SHP77 (cell line): Measurements from ENCODE around the gene TAL2.
"Not testable (repeated sequence)": the region's sequence is repeated elsewhere in the genome, so short reads cannot be mapped to it uniquely, and the experiment has no call there.

Experiments
- DNase-seq, 2 experiments: peaks; one replicate each; lab custom pipeline; 2025; lab: John Stamatoyannopoulos, UW

Gene TAL2

DNA sequence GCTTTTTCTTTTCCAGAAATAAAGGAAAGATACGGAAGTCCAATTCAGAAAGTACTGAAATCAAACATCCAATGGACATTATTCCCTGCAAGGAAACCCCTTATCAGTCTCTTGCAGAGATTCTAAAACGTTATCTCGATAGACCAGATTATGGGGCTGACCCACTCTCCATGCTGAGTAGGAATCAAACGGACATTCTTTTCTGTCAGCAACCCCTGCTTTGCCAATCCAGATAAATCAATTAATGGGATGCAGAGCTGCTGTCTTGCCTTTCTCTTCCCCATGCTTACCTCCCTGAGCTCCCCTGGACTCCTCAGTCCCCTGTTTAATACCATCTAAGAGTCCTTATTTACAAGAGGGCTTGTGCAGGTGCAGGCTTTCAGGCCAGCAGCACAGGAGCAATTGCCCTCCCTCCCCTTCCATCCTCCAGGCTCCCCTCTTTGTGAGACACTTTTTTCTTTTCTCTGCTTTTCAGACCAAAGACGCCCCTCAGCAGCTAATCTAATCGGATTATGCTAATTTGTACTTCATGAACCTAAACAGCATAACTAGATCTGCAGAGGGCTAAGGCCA lies 14.2 kb downstream of the TAL2 start:
- DNase-seq = no peak

DNA sequence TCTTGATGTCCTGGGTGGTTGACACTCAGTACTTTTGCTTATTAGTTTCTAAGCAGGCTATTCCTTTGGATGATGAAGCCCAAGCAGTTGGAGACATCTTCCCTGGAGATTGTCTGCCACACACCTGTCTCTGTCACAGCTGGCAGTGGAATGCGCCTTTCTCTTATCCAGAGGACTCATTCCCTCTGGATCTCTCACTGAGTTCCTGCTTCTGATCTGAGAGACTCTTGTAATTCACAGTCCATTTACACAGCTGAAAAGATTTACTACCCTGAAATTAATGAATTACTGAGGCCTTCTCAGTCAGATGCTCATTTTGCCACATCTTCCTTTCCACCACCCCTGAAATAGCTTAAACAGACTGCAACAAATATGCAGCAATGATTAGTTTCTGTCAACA lies 15.9 kb downstream of the TAL2 start:
- no peak for DNase-seq

DNA sequence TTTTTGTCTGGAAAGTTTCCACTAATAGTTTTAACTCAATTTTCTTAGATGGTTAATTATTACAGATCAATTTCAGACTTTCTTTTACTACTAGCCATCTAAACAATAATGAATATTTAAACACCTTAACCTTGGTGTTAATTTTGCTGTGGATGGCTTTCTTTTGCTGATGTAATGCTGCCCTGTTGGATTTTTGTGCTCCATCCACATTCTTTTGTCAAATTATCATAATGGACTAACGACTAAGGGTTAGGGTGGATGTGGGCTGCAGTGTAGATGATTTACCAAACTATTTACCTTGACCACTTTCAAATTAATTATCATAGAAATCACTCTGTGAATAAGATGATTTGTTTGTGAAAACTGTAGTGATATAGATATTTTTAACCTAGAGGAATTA lies 16.5 kb downstream of the TAL2 start:
- no peak for DNase-seq

DNA sequence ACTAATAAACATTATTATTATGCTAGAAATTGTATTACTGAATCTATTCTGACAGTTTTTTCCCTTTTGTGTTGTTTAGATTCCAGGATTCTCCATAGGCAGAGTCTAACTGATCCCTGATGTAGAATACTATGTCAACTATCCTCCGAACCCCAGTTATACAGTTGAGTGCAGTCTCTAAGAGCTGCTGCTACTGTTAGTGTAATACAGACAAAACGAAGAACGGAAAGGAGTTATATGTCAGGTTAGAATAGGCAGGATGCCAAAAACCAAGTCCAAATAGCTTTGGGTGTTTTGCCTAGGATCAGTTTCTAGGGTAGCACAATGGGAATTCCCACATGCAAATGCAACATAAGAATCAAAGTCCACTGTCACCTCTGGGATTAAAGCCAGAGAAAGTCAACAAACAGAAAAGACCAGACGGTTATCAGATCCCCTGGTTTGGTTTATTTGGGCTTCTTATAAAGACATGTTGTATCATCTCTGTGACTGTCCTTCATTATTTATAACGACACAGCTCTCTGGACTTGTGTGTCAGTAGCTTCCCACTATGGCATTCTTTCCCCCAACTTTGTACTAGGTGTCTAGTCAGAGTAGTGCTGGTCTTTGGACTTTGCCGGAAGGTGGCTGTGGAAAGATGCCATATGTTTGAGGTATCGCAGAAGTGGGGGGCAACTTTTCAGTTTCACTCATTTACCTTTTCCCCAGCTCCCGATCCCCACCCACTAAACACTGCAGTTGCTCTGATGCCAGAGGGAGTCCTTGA lies 17.2 kb downstream of the TAL2 start:
- DNase-seq = peak in 1 of 2 experiments; percentile 5

DNA sequence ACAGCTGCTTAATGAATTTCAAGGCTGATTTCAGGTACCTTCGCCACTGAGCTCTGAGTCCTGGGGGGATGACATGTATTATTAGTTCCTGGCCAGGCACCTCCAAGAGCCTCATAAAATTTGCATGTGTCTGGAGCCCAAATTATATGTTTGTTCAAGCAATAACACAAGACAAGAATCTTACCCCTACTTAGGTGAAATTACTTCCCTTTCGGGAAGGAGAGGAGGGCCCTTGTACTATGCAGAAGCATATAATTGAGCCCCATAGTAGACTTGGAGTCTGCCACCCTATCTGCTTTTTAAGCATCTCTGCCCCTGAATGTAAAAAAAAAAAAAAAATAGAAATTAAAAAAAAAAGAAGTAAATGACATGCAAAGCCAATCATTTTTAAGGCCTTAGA lies 19.1 kb downstream of the TAL2 start:
- DNase-seq = no peak

DNA sequence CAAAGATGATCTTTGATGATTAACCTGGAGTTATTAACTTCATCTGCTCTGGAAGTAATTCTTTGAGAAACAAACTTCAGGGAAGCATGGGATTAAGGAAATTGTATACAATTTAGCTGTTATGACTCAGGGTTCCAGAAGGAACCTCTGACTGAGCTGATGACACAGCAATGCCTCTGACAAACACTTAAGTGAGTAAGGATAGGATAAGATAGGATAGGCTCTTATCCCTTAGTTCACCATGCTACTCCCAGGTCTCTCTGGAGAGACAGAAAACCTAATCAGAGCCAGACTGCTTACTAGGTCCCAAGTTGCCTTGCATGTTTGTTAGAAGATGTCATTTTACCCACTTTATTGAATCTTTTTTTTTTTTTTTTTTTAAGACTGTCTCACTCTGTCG lies 19.5 kb downstream of the TAL2 start:
- no peak for DNase-seq

DNA sequence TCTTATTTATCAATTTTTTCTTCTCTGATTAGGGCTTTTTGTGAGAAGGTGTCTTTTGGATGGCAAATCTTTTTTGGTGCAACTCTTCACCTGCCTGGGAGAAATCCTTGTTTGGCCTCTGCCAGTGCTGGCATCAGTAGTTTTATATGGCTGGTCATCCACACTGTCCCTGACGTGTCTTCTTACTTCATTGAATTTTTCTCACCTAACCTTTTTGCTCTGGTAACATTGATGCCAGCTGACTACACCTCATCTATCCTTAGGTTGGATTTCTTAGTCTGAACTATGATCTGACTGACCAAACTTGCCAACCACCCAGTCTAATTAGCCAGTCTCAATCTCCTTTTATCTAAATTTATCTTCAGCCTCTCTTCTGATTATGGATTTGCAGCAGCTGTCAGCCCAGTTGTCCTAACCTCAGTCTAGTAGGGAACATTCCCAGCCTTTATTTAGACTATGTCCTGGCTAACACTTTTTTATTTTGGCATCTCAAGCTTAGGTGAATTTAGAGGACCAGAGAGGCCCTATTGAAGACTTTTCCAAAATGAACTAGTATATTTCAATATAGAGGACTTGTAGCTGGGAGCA lies 21.5 kb downstream of the TAL2 start:
- DNase-seq = no peak

DNA sequence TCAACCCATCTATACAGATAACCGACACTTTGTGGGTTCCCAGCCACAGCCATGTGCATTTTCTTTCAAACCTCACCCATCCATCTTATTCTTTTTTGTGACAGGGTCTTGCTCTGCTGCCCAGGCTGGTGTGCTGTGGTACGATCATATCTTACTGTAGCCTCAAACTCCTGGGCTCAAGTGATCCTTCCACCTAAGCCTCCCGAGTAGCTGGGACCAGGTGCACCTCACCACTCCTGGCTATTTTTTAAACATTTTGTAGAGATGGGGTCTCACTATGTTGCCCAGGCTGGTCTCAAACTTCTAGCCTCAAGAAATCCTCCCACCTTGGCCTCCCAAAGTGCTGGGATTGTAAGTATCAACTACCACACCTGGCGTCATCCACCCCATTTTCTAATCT lies 24.7 kb downstream of the TAL2 start:
- no peak for DNase-seq

DNA sequence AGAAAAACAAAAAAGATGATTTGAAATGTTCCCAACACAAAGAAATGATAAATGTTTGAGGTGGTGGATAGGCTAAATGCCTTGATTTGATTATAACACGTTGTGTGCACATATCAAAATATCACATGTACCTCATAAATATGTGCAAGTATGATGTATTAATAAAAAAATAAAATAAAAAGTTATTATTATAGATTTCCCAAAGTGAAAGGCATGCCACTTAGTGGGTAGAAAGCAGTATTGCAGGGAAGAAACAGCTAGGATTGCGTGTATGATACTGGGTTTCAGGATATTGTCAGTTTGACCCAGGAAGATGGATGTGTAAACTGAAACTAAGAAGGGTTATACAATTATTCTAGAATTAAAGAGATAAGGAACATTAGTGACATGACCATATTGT lies 28.5 kb downstream of the TAL2 start:
- DNase-seq = no peak

DNA sequence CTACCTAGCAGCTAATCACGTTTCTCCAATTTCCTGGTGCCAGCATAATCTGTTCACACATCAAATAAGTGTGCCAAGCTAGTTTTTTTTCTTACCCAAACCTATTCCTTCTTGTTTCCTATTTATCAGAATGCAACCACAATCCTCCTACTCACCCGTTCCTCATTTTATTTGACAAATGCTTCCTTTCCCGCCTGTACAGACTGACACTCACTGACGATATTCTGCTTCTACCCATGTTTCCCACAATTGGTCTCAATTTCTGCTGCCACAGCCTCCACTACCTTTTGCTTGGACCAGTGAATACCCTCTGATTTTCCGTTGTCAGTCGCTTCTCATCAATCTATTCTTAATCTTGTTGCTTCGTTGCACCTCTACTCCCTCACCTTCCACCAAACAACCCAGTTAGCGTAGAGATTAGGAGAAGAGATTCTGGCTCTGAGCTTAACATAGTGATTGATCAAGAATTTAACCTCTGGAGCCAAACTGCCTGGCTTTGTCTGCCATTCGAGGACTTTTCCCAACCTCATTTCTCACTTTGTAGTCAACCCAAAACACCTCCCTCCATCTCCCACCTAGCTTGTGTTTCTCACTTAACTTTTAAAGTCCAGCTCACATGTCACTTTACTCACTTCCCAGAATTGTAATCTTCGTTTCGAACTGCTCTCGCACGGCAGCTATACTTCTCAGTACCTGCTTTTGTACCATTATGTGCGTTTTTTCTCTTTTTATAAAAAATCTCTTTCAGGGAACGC lies 31.4 kb downstream of the TAL2 start:
- no peak for DNase-seq

DNA sequence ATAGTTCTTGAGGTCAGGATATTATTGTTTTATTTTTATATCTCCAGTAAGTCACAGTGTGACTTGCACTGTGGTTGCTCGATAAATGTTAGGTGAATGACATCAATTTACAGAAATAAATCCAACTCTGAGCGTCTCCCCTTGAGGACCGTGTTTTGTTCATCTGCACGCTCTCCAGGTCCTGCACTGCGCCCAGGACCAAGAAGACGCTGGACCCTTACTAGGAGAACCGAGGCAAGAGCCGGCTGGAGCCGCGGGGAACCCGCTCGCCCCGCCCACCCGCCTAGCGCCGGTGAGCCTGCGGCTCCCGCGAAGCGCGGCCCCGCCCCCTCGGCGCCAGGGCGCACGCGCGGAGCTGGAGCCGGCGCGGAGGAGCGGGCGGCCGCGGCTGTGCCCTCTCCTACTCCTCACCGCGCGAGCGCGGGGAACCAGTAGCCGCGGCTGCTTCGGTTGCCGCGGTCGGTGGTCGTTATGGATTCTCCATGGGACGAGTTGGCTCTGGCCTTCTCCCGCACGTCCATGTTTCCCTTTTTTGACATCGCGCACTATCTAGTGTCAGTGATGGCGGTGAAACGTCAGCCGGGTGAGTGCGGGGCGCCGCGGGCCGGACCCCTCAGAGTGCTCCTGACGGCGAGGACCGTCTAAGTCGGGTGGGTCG lies 32.1 kb downstream of the TAL2 start, which contains the start of gene TMEM38B:
Gene TMEM38B, plus strand, starts transcription at position 352 of the 658 bp plus-strand sequence. Its CDS starts 120 bp downstream, at position 472.
- DNase-seq = peak; percentile 22 to 82

DNA sequence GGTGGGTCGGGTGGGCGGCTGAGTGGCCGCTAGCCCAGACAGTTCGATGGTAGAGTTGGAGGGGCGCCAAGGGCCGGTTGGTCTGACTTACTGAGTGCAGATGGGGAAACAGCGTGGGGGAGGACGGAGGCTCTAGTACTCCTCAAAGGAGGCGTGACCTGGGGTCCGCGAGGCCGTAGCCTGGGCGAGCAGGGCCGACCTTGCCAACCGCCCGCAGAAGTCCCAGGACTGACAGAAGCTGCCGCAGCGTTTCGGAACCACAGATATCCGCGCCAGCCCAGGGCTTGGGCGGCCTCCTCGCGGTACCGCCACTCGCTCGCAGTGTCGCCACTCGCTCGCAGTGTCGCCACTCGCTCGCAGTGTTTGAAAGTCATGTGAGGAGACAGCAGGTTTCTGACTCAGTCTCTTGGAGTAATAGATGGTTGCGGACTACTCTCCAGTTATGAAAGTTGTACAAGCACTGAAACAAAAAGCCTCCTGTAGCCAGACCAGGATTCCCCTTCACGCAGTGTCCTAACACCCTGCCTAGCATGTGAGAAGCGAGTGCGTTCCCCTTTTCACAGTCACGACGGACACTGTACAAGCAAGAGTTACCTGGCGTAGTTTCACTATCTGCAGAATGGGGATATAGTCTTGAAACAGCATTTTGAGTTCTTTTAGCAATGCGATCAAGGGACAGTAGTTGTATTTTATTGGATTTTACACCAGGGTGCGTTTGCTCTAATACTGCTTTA lies 32.8 kb downstream of the TAL2 start:
- peak in 1 of 2 experiments; percentile 52 for DNase-seq

DNA sequence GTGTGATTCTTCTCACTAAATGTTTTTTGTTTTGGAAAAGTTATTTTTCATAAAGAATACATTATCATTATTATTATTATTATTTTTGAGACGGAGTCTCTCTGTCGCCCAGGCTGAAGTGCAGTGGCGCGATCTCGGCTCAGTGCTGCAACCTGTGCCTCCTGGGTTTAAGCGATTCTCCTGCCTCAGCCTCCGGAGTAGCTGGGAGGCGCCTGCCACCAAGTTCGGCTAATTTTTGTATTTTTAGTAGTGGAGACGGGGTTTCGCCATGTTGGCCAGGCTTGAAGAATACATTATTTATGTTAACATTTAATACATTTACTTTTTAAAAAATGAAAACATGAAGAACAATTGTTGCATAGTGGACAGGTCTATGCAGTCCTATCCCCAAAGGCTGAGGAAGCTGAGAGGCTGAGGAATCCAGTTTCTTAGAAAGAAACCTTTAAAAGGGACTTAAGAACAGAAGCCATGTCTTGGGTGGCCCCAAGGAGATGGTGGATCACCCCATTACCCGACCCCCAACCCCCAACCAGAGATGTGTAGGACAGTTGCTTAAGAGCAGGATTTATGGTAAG lies 34.0 kb downstream of the TAL2 start:
- no peak for DNase-seq

DNA sequence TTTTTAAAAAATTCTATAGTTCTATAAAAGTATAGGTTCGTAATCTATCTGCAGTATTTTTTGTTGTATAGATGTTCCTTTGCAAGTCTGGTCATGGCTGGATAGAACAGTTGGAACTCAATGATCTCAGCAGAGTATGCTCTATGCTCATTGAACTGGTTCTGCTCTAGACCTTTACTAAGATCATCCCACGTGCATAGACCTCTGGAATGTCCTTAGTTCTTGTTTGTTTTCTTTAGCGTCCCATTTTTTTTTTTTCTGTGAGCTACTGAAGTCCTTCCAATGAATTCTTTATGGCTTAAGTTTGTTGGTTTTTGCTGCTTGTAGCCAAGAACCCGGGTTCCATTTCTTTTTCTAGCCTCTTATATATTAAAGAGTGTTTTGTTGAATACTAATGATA lies 35.6 kb downstream of the TAL2 start:
- DNase-seq = no peak

DNA sequence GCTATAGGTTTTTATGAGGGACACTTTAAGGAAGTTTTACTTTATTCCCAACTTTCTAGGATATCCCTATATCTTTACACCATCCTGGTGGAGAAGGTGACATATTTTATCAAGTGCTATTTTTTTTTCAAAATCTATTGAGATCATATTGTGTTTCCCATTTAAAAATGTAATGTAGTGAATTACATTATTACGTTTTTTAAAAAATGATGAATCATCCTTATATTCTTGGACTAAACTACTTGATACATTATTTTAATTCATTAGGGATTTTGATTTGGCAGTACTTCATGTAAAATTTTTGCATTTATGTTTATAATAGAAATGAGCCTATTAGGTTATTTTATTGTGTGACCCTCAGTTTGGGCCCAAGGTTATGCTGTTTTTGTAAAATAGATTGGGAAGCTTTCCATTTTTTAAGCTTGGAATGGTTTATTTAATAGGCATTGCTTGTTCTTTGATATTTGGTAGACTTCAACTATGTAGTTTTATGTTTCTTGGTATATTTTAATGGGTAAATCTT lies 36.2 kb downstream of the TAL2 start:
- no peak for DNase-seq

DNA sequence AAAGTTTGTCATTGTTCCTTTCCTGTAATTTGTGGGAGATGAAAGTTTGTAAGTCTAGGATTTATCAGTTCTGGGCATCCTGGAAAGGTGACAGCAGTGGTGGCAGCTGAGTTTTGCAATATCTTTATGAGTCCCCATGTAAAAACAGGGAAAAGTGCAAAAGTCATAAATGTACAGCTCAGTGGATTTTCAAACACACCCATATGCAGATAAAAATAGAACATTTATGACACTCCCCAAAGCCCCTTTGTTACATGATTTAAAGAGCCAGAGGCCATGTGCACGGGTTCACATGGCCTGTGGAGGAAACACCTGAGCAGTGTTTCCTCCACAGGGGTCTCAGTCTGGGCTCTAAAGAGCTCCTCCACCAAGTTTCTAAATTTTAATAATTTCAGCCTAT lies 38.4 kb downstream of the TAL2 start:
- DNase-seq = no peak

DNA sequence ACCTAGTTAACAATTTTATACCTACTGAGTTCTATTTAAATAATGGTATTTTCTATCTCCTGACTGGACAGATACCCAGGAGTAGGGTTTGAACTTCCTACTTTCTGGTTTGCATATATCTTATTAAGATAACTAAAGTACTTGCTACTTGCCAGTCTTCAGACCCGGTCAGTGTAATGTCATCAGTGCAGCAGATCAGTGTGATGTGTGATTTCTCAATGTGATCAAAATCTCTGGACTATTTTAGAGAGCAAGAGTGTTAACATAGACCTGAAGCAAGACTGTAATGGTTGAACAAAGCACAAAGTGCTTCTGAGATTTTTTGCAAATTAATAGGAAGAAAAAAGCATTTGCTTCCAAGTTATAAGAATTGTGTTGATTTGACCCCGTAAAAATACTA lies 38.9 kb downstream of the TAL2 start:
- no peak for DNase-seq

DNA sequence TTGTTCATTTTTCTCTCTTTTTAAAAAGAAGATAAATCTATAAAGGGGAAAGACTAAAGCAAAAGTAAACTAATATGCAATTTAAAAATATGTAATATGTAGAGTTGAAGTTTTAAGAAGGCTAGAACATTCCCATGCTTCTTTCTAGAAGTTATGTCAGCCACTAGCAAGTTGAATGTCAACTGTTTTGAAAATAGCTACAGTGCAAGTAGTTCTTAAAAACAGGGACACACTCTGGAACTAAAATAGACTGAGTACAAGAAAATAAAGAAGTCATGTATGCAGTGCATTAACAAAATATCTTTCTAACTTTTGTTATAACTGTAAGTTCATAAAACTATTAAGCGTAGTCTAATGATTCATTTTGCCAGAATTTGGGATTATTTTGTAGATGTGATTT lies 40.0 kb downstream of the TAL2 start:
- no peak for DNase-seq

DNA sequence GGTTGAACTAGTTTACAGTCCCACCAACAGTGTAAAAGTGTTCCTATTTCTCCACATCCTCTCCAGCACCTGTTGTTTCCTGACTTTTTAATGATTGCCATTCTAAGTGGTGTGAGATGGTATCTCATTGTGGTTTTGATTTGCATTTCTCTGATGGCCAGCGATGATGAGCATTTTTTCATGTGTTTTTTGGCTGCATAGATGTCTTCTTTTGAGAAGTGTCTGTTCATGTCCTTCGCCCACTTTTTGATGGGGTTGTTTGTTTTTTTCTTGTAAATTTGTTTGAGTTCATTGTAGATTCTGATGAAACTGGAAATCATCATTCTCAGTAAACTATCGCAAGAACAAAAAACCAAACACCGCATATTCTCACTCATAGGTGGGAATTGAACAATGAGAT lies 41.4 kb downstream of the TAL2 start:
- not testable (repeated sequence) for DNase-seq

DNA sequence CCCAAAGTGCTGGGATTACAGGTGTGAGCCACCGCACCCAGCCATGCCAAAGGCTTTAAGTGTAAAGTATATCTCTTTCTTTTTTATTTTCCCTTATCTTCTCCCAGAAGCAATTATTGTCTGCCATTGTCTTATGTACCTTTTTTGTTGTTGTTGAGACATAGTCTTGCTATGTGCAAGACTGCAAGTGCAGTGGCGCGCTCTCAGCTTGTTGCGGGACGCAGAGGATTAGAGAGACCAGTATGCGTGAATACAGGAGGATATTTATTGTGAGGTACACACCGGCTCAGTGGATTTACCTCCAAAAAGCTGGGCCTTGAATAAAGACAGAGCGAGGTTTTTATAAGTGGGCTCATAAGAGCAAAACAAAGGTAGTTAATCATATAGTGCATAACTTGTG lies 43.9 kb downstream of the TAL2 start:
- no peak for DNase-seq

DNA sequence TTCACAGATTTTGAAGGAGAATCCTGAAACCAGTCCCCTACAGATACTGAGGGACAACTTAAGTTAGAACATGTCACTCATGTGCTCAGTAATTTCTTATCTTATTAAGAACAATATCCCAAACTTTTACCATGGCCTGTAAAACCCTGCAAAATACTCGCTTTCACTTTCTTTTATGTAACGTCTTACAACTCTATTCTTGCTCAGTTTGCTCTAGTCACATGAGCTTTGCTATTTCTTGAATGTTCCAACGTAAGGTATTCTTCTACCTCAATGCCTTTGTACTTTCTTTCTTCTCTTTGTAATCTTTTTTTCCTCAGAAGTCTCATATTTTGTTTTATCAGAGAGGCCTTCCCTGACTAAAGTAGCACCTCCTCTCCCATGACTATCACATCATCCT lies 46.1 kb downstream of the TAL2 start:
- DNase-seq = no peak
